DMS153 treated with DMSO at 0.1 percent for 48 hours (cell line): ENCODE data around the gene CHURC1.

ENCODE experiments used
- DNase-seq: peaks from one replicate; lab custom pipeline; 2025; ENCODE audit not compliant: unreplicated experiment; lab: John Stamatoyannopoulos, UW

Gene CHURC1

GRCh38 chr14:64914237-64915028 lies at the start of gene CHURC1:
Gene CHURC1 (plus strand): TSS chr14:64914455. CDS start chr14:64914496, 41 bp downstream.
- DNase-seq, result peak; percentile 95

- no peak for DNase-seq
Measured at GRCh38 chr14:64865109-64865508, 49.1 kb upstream of the CHURC1 start.

DNA sequence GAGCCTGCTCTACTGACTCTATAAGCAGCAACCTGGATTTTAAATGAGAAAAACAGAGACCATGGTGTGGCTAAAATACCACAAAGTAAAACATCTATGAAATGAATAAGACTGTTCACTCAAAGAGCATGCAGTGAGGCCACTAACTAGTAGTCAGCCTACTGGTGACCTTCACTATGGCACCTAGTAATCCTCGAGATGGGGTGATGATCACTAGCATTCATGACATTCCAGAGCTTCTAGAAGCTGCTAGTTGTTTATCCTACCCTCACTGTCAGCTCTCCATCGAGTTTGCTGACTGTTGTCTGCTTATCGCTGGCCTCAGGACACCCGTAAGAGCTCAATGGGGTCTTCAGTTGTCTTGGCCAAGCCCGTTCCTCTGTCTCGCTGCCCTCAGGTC lies 48.3 kb upstream of the CHURC1 start:
- no peak for DNase-seq

DNA sequence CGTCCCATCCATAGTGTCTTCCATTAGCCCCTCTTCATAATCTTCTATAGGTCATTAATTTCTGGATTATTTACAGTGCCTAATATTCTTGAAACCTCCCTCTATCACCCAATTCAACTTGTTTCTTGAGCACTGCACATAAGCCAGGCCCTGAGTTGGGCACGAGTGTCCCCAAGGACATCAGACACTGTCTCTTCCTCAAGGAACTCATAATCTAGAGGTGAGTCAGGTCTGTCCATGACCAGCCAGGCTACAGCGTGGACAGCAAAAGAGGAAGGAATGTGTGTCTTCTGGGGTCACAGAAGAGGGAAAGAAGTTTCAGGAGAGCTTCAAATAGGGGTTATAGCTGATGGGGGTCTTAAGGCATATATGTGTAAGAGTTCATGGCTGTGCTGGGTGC lies 47.1 kb upstream of the CHURC1 start:
- no peak for DNase-seq

- no peak for DNase-seq
Measured at GRCh38 chr14:64868379-64868778, 45.9 kb upstream of the CHURC1 start.

DNA sequence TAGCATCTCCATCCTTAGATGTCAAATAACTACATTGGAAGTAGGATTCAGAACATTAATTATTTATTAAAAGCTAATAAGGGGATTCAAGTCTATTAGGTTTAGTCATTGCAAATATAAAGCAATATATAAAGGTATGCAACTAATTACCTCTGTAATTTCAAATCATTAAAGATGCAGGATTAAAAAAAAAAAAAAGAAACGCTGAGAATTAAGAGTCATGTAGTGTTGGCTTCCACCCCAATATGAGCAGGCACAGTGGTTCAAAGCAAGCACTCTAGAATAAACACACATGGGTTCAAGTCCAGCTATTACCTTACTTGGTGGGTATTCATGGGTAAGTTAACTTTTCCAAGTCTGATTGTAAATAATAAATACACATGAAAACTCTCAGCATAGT lies 45.4 kb upstream of the CHURC1 start:
- DNase-seq, result no peak

- DNase-seq, result no peak
Measured at GRCh38 chr14:64870160-64870559, 44.1 kb upstream of the CHURC1 start.

GRCh38 chr14:64871344-64871743 lies 42.9 kb upstream of the CHURC1 start:
- no peak for DNase-seq

GRCh38 chr14:64873506-64874219 lies 40.6 kb upstream of the CHURC1 start:
- DNase-seq, result no peak

DNA sequence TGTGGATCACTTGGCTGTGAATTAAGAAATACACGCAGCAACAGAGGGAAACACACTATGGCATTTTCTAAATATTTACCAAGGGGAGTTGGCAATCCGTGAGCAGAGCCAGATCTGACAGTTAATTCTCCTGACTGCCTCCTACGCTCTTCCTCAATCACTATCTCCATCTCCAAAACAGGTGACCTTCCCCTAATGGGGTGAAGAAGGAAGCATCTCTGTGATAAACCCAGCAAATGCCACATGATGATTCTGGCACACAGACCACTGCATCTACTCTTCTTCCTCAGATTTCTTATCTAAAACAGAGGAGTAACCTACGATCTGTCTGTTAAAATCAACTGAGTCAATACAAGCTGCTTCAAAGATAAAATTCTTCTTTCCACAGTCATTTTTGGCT lies 38.9 kb upstream of the CHURC1 start:
- no peak for DNase-seq

DNA sequence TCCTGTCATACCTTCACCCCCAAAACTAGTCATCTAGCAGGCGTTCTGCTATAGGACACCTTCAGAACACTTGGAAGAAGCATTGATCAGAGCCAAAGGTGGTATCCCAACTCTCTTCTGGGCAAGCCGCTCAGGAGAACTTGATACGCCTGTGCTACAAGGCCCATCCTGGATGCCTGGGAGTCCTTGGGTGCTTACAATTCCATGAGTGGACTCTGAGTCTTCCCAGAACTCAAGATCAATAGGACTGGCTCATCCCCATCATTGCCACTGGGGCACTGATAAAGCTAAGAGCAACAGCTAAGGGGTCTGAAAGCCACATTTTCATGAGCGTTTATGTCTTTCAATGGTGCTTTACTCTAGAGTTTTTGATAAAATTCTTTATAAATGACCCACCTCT lies 36.4 kb upstream of the CHURC1 start:
- no peak for DNase-seq

DNA sequence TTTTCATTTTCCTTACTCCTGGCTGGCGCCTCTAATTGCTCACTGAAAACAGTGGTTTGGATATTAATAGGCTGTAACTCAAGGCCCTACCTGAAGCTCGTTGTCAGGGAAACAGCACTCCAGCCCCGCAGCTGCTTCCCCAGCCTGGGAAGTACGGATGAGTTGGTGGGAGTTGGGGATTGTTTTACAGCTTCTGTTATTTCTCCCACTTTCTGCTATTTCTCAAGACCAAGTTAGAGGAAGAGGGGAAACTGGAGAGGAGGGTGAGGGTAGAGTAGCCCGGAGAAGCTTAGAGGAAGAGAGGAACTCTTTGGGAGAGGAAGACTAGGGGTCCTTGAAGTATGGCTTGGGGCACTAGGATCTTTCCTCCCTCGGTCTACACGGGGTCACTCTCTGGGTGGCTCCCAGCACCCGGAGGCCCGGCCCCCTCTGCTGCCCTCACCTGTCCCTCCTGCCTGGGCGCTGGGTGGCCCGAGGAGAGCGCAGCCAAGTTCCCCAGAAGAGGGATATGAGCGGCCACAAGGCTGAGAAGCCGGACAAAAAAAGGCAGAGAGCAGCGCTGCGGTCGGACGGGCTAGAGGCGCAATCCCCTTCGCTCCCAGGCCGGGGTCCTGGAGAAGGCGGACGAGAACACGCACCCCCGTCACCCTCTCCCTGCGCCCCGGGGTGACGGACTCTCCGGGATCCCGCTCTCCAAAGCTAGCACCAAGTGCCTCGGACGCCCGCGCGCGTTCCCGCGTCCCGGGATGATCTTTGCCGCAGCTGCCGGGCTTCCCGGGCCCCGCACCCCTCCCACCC lies 35.2 kb upstream of the CHURC1 start:
- DNase-seq, result no peak

DNA sequence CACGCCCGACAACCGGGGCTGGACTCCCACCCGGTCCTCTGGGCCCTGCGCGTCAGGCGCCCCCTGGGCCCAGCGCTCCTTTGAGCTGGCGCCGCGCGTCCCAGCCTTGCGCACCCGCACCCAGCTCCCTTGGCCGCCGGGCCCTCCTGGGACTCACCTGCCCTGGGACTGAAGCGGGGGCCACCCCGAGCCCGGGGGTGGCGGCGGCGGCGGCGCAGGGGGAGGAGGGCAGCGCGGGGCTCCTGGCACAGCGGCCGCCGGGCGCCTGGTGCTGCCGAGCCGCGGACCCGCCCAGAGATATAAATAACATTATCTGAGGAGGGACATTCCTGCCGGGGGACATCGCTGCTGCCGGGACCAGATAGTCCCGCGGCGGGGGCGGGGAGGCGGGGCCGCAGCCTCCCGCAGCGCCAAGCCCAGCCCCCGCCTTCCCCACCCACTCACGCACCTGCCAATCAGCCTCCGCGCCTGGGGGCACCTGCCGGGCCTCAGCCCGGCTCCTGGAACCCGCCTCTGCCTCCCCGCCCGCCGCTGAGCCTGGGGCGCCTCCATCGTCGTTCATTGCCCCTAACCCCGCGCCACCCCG lies 34.5 kb upstream of the CHURC1 start, which contains the start of gene SPTB:
SPTB (minus strand) TSS at position 273 of the 586 bp plus-strand sequence. CDS start 56,813 bp downstream, outside the sequence.
- peak; percentile 21 for DNase-seq

- DNase-seq, result peak; percentile 68
Measured at GRCh38 chr14:64880221-64881121, 33.8 kb upstream of the CHURC1 start.

- DNase-seq, result no peak
Measured at GRCh38 chr14:64885559-64885958, 28.7 kb upstream of the CHURC1 start.

GRCh38 chr14:64889352-64889751 lies 24.9 kb upstream of the CHURC1 start:
- DNase-seq, result no peak

GRCh38 chr14:64891173-64891838 lies 22.9 kb upstream of the CHURC1 start:
- no peak for DNase-seq

- DNase-seq, result peak; percentile 38
Measured at GRCh38 chr14:64891839-64892375, 22.3 kb upstream of the CHURC1 start.

DNA sequence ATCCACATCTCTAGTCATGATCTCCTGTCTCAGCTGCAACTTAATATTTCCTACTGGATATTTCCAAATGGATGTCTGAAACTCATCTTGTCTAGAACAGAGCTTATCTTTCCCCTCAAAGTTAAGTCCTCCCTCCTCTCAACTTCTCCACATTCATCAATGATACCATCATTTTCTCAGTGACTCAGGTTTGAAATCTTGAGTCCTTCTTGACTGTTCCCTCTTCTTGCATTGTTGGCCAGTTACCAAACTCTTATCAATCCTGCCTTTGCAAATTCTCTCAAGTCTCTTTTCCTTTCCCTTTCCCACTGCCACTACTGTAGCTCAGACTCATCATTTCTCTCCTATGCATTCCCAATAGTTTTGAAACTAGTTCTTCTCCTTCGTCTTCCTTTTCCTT lies 14.3 kb upstream of the CHURC1 start:
- DNase-seq, result no peak
